GM21447 (cell line): ENCODE data around the gene HTR1D.
"Not testable (repeated sequence)": the region's sequence is repeated elsewhere in the genome, so short reads cannot be mapped to it uniquely, and the experiment has no call there.

Experiments used
- ATAC-seq: cut with Tn5 transposase; IDR thresholded peaks from one replicate; pipeline ENCODE4 v1.9.1; 2021; ENCODE audit not compliant: unreplicated experiment

HTR1D gene

DNA sequence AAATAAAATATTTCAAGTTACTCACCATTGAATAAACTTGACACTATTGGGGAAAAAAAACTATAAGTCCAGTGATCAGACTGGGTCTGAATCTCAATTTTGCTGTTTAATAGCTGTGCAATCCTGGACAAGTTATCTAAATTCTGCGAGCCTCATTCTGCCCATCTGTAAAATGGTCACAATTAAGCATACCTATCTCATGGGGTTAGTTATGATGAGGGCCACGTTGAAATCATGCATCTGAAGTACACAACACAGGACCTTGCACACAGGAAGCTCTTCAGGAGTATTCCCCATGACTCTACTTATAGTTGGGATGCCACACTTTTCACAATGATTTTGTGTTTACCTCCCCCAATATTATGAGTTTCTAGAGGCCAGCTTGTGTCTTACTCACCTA, 3.8 kb upstream of the HTR1D start:
- ATAC-seq = no peak

DNA sequence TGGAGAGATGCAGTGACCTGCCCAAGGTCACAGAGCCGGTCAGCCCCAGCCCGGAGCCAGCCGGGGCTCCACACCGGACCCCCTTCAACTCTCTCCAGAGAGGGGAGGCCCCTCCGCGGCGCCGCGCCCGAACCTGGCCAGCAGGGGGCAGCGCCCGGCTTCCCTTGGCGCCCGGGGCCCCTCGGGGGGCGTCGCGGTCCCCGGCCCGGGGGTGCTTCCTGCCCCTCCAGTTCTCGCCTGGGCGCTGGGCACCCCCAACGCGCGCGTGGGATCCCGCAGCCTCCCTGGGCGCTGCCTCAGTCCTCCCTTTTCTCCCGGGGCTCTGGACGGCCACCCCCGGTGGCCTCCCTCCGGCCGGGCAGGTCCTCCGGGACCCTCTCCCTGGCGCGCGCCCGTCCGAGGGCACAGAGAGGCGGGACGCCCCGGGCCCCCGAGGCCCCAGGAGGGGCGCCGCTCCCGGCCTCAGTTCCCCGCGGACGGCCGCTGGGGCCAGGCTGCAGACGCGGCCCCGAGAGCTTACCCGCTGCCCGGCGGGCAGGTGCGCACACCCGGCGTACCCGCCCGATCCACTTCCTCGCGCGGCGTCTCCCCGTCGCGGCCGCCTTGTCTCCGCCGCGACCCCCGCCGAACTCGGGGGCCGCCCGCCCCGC, 406 bp downstream of the HTR1D start:
- ATAC-seq = no peak

DNA sequence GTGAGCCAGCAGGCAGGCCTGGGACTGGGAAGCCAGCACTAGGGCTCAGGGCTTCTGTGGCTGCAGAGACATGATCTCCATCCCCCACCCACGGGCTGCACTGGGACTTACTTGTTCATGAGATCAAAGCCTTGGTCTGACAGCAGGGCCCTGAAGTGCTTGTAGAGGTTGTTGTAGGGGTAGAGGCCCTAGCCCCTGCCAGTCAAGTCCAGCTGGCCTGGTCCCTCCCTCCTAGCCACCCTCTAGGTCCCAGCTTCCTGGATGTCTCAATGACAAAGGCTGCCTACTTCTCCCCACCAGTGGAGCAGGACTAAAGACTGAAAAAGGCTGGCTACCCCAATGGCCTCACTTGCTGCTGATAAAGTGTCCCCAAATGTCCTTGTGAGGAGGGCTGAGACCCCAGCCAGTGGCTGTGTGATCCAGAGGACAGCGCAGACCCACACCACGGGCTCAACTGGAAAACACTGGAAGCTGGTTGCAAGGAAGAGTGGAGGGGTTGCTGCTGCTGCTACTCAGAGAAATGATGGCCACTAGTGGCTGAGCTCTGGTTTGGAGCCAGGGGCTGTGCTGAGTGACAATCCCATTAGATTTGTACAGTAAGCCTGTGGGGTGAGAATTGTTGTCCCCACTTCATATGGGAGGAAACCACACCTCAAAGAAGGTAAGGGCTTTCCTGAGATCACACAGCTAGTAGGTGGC, 1.4 kb downstream of the HTR1D start:
- ATAC-seq = no peak

DNA sequence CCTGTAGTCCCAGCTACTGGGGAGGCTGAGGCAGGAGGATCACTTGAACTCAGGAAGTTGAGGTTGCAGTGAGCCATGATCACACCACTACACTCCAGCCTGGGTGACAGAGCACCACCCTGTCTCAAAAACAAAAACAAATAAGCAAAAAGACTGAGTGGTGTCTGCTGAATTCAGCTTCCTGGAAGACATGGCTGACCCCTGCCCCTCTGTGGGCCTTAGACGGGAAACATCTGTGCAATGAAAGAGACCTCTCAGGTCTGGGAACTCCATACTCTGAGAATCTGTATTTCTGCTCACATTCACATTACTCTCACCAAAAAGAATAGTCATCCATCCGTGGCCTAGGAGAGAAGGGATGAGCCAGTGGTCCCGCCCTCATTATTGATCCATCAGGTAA, 2.0 kb downstream of the HTR1D start:
- no peak for ATAC-seq

DNA sequence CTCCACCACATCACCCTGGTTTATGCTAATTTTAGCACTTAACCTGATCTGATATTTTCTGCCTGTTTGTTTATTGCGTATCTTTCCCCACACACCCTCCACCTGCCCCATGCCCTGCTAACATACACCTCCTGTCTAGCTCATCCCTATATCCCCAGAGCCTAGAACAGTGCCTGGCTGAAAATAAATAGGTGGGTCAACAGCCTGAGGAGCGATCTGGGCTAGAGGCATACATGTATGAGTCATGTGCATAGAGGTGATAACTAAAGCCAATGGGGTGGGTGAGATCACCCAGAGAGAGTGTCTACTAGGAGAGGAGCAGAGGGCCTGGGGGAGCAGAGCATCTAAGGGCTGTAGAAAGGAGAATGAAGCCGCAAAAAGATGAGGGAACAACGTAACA, 2.7 kb downstream of the HTR1D start:
- no peak for ATAC-seq

DNA sequence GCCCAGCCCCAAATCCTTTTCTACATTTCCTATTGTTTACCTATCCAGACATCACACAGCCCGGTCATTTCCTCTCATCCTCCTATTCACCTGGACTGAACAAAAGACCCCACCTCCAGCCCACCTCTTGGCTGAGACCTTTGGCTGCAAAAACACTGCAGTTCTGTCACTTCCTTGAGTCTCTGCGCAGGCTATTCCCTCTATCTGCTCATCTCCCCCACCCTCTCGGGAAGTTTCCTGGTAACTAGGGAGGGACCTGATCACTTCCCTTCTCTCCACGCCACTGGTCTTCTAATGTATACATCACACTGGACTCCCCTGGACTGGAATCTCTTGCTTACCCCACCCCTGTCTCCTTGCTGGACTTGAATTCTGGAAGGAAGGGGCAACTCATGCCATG, 5.3 kb downstream of the HTR1D start:
- no peak for ATAC-seq

DNA sequence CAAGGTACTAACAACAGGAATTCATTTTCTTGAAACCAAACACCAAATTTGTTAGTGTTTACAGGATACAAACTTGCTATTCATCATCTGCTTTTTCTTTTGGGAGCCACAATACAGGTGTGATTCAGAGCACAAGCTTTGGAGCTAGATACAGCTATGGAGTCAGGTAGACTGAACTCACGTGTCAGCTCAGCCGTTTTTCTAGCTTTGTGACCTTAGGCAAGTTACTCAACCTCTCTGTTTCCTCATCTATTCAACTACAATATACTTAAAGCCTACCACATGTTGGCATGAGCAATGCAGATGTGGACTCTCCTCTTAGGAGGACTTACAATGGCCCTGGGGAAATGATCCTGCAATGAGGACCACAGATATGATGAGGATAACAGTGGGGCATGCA, 6.3 kb downstream of the HTR1D start:
- no peak for ATAC-seq

DNA sequence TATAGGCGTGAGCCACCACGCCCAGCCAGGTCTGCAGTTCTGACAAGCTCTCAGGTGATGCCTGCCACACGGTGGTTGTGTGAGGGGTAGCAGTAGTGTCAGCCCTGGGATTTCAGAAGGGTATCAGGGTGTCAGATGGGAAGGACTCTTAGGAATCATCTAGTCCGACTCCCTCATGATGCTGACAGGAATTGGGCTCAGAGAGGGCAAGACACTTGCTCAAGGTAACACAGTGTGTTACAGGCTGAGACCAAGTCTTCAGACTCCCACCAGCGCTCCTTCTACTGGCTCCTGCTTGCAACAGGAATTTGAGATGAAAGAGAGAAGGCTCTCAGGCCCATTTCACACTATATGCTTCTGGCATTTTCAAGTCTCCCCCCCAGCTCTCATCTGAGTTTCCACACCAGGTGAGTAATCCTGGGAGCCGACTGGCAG, 6.9 kb downstream of the HTR1D start:
- no peak for ATAC-seq

DNA sequence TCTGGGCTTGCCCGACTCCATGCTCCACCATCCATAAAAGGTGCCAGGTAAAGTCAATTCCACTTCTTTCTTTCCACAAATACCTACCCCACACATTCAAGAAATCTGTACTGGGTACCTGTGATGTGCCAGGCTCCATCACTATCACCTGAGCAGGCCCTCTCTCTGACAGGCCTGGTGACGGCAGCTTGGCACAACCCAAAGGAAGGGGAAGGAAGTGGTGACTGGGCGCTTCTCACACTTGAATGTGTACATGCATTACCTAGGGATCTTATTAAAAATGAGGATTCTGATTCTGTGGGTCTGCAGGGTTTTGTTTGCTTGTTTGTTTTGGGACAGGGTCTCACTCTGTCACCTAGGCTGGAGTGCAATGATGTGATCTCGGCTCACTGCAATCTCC, 7.5 kb downstream of the HTR1D start:
- no peak for ATAC-seq

DNA sequence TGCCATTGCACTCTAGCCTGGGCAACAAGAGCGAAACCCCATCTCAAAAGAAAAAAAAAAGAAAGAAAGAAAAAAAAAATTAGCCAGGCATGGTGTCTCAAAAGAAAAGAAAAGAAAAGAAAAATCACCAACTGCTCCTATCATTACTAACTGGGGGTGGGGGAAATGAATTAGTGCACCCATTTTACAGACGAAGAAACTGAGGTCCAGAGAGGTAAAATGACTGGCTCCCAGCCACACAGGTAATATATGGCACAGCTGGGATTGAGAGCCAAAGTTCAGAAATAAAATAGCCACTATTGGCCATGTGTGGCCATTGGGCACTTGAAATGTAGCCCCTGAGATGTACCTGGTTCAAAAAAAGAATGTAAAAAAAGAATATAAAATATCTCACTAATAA, 8.8 kb downstream of the HTR1D start:
- ATAC-seq = no peak

DNA sequence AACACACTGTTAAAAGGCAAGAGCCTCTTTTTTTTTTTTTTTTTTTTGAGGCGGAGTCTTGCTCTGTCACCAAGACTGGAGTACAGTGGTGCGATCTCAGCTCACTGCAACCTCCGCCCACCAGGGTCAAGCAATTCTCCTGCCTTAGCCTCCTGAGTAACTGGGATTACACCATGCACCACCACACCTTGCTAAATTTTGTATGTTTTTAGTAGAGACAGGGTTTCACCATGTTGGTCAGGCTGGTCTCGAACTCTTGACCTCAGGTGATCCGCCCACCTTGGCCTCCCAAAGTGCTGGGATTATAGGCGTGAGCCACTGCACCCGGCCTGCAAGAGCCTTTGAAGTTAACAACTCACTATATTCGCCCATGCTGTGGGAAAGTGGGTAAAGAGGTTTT, 9.6 kb downstream of the HTR1D start:
- ATAC-seq = not testable (repeated sequence)

DNA sequence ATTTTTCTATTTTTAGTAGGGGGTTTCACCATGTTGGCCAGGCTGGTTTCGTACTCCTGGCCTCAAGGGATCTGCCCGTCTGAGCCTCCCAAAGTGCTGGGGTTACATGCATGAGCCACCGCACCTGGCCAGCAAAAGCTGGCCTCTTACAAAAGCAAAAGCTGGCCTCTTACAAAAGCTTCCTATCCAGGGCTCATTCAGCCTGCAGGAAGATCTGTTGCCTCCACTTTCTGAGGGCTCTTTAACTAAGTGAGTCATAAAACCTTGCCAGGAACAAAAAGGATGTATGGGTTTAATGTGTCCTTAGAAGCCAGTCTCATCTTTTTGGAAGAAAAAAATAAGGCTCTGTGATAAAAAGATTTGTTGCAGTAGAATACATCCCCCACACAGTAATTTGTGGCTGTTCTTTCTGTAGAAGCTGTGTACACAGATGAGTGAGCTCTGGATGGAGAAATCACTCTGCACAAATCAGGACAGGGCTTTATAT, 15.0 kb downstream of the HTR1D start:
- ATAC-seq = no peak

DNA sequence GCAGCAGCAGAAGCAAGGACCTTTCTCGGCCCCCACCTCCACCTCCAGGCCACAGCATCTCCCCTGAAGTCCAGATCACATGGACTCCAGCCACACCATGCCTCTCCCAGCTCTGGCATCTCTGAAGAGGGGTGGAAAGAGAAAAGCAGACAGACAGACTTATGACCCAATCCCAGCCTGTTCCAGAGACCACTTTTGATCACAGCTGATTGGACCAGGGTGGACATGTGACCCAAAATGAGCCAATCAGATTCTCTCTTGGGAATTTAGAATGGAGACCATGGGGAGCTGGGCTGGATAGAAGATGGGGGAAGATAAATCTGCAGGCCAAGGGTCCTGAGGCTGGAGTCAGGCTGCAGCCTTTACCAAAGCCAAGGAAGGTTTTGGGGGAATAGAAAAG, 16.4 kb downstream of the HTR1D start:
- ATAC-seq = no peak

DNA sequence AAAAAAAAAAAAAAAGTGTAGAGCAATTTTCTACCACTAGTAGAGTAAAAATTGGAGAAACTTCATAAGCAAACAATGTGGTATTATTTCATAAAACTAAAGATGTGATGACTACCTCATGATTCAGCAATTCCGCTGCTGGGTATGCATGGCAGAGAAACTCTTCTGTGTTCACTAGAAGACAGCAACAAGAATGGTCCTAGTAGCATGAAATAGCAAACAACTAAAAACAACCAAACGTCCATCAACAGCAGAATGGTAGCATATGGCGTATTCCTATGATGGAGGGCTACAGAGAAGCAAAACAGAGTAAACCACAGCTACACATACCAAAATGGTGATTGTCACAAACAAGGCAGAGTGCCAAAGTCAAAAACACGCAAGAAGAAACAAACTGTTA, 18.9 kb downstream of the HTR1D start:
- no peak for ATAC-seq

DNA sequence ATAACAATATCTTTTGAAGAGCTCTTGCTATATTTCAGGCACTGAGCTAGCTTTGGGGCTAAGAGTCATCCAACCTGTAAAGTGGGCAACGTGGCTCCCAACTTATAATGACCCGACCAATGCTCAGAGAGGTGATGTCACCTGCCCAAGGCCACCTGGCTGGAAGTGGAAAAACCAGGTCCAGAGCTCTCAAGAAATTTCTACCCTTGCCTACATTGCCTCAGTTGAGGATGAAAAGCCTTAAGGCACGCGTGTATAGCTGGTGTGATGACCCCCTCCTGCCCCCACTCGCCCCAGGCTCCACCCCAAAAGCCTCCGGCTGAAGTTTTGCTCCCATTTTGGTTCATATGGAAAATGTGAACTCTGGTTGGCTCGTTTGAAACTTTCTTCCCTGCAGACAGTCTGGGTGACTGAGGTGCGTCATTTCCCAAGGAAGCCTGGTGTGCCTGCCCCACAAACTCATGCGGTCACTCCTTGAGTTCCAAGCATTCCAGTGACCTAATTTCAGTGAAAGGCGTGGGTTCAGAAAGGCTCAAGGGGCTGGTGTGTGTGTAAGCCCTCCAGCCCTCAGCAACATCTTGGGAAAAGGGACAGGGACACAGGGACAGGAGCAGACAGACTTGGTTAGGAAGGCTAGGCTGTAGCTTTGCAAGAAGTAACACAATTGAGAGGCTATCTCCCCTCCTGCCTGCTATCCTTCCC, 20.5 kb downstream of the HTR1D start:
- no peak for ATAC-seq

DNA sequence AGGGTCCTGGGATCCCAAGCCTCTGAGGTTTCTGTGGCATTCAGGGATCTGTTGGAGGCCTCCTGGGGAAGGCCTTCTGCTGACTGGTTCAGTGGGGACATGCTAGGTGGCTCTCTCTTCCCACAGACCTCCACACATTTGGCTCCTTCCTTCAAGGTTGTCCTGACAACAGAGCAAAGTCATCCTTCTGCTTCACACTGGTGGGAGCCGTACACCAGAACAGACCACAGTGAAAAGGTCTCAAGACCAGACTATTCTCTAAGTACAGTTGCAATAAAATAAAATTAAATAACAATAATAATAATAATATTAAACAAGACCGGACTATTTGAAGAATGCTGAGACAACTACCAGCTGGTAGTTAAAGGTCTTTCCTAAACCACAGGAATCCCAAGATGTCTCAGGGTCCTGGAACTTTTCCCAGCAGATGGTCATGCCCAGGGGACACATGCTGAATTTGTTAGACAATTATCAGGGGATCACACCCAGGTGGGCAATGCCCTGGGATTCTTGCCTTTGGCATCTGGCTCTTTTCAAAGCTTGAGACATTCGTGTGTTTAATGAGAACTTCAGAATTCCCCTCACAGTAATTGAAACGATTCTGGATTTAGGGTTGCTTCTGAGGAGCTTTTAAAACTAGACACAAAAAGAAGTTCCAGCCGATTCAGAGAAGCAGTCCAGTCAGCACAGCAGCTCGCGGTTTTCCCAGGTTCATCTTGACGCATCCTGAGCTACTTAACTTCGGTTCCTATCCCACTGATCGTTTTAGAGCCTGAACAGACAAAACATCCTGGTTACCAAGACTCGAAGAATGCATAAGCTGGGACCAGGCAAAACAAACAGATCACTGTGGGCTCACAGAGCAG, 22.9 kb downstream of the HTR1D start:
- ATAC-seq = no peak

DNA sequence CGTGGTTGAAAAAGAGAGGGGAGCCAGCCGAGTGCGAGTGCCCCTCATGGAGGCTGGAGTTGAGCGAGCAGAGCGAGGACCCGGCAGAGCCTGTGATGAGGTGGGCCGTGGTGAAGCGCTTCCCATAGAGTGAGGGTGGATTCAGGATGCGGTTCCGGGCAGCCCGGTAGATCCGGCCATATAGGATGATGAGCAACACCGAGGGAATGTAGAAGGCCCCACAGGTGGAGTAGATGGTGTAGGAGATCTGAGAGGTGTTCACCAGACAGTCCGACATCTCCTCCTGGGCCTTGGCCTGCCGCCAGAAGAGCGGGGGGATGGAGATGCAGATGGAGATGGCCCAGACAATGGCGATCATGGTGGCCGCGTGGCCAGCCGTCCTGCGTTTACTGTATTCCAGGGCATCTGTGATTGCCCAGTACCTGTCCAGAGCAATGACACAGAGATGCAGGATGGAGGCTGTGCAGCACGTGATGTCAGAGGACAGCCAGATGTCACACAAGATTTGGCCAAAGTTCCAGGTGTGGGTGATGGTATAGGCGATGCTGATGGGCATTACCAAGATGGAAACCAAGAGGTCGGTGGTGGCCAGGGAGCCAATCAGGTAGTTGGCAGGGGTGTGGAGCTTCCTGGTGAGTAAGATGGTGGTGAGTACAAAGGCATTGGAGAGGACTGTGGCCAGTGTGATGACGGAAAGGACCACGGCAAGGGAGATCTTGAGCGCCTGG, 23.7 kb downstream of the HTR1D start:
- ATAC-seq = no peak

DNA sequence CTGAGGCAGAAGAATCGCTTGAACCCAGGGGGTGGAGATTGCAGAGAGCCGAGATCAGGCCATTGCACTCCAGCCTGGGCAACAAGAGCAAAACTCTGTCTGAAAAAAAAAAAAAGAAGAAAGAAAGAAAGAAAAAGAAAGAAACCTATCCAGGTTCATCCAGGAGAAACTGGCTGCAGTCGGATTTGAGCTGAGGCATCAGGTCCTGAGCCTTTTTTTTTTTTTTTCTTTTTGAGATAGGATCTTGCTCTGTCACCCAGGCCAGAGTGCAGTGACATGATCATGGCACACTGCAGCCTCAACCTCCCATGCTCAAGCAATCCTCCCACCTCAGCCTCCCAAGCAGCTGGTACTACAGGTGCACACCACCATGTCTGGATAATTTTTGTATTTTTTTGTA, 26.1 kb downstream of the HTR1D start:
- ATAC-seq = no peak

DNA sequence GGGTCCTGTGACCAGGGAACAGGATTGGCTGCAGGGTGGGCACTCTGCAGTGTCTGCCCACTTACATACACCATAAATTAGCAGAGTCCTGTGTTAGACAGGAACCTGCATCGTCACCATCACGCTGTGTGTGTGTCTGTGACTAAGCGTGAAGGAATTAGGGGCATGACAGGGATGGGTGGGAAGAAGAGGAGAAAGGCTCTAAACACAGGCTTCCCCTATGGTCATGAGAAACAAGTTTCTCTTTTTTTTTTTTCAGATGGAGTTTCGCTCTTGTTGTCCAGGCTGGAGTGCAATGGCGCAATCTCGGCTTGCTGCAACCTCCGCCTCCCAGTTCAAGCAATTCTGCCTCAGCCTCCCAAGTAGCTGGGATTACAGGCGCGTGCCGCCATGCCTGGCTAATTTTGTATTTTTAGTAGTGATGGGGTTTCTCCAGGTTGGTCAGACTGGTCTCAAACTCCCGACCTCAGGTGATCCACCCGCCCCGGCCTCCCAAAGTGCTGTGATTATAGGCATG, 28.3 kb downstream of the HTR1D start:
- ATAC-seq = not testable (repeated sequence)

DNA sequence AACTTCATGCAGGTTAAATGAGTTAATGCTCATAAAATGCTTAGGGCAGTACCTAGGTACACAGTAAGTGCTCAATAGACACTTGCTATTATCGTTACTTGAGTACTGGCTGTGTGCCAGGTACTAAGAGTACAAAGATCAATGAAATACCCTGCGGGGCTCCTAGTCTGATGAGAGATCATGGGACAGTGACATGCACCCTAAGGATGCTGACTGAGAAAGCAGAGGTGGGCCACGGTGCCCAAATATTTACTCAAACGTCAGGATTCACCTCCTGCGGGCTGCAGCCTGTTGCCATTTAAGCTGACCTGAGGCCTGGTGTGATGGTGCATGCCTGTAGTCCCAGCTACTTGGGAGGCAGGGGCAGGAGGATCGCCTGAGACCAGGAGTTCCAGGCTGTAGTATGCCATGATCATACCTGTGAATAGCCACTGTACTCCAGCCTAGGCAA, 28.8 kb downstream of the HTR1D start:
- ATAC-seq = no peak
